Measurements from ENCODE around the gene KL. TPM values are rescaled to one million over a fixed set of nuclear protein-coding genes. Genes with fewer than 3 reads are reported as not detected.

Gene KL
- total and polyA plus RNA-seq, 8 donors = 0.38 to 4.0 (median 1.4) TPM

GRCh38 chr13:33015791-33016323 lies 366 bp upstream of the KL start:
- H3K27ac ChIP-seq = peak overlapping the region; percentile 6 to 81 (median 66)

GRCh38 chr13:33017323-33017929 lies 1.2 kb downstream of the KL start:
- WGBS, 5 donors = 12 to 25% (median 20%) methylated on average over 15 of the region's 15 CpGs
- Histone ChIP-seq H3K4me1 (peaks cover 0 to 26% (median 21%) of the 10 kb centered on the region in 4 donors), H3K27me3 (peaks cover 0 to 25% (median 5%) of the 10 kb centered on the region in 3 donors), H3K36me3 (no peaks in the 10 kb centered on the region), H3K4me3 (peak overlapping the region; percentile 52 to 78 (median 62)), H3K27ac (peak overlapping the region; percentile 51 to 85 (median 80)), H3K9me3 (no peaks in the 10 kb centered on the region)
- DNase-seq = peak; percentile 59 to 83
- intact Hi-C loops (cut with DNase I; ENCODE audit: low total_unique reads) = no loop called here
- TF ChIP-seq POLR2AphosphoS5 (IDR thresholded peaks at IDR 0.05) (peak; percentile 5 to 46 (median 35)), EP300 (IDR thresholded peaks at IDR 0.05) (no peak), CTCF (IDR thresholded peaks at IDR 0.05) (peak in 5 of 7 experiments; percentile 63 to 72 (median 65)), POLR2A (IDR thresholded peaks at IDR 0.05) (no peak)

More at GRCh38 chr13:33015791-33016323, 366 bp upstream of the KL start:
- no peaks in the 10 kb centered on the region for H3K36me3 ChIP-seq
- intact Hi-C loops (cut with DNase I; ENCODE audit: low total_unique reads) = no loop called here
- H3K4me1 ChIP-seq = peaks cover 0 to 26% (median 21%) of the 10 kb centered on the region in 4 donors
- peak; percentile 29 to 73 for DNase-seq
- TF ChIP-seq POLR2A (IDR thresholded peaks at IDR 0.05) (no peak), POLR2AphosphoS5 (IDR thresholded peaks at IDR 0.05) (no peak), EP300 (IDR thresholded peaks at IDR 0.05) (no peak), CTCF (IDR thresholded peaks at IDR 0.05) (no peak)
- H3K27me3 ChIP-seq = peaks cover 0 to 25% (median 5%) of the 10 kb centered on the region in 3 donors
- 5 to 19% (median 9%) methylated on average over 25 to 52 of the region's 52 CpGs for WGBS, 5 donors
- H3K4me3 ChIP-seq = peak overlapping the region; percentile 52 to 78 (median 62)
- no peaks in the 10 kb centered on the region for H3K9me3 ChIP-seq

GRCh38 chr13:33018886-33019285 lies 2.7 kb downstream of the KL start:
- H3K9me3 ChIP-seq = no peaks in the 10 kb centered on the region
- no peak overlapping the region for H3K27ac ChIP-seq
- H3K4me1 ChIP-seq = peaks cover 0 to 26% (median 21%) of the 10 kb centered on the region in 4 donors
- H3K27me3 ChIP-seq = peaks cover 0 to 25% (median 5%) of the 10 kb centered on the region in 3 donors
- DNase-seq = no peak
- WGBS, 5 donors = 80 to 89% (median 82%) methylated on average over 2 of the region's 2 CpGs
- intact Hi-C loops (cut with DNase I; ENCODE audit: low total_unique reads) = no loop called here
- H3K4me3 ChIP-seq = no peak overlapping the region
- TF ChIP-seq POLR2A (IDR thresholded peaks at IDR 0.05) = no peak
- no peak for TF ChIP-seq EP300 (IDR thresholded peaks at IDR 0.05)
- TF ChIP-seq POLR2AphosphoS5 (IDR thresholded peaks at IDR 0.05) = no peak
- no peak for TF ChIP-seq CTCF (IDR thresholded peaks at IDR 0.05)
- no peaks in the 10 kb centered on the region for H3K36me3 ChIP-seq

- intact Hi-C loops (cut with DNase I; ENCODE audit: low total_unique reads) = no loop called here
- no peak for DNase-seq
- TF ChIP-seq CTCF (IDR thresholded peaks at IDR 0.05) (no peak), EP300 (IDR thresholded peaks at IDR 0.05) (no peak), POLR2A (IDR thresholded peaks at IDR 0.05) (no peak), POLR2AphosphoS5 (IDR thresholded peaks at IDR 0.05) (no peak)
- Histone ChIP-seq H3K27me3 (no peaks in the 10 kb centered on the region), H3K27ac (no peak overlapping the region), H3K36me3 (no peaks in the 10 kb centered on the region), H3K4me3 (no peak overlapping the region), H3K9me3 (no peaks in the 10 kb centered on the region), H3K4me1 (peaks cover 0 to 5% (median 0%) of the 10 kb centered on the region in 4 donors)
- 62 to 82% (median 71%) methylated on average over 2 of the region's 2 CpGs for WGBS, 5 donors
Measured at GRCh38 chr13:33022986-33023385, 6.8 kb downstream of the KL start.
